ENCODE data around the gene SGSH.

SGSH gene

DNA sequence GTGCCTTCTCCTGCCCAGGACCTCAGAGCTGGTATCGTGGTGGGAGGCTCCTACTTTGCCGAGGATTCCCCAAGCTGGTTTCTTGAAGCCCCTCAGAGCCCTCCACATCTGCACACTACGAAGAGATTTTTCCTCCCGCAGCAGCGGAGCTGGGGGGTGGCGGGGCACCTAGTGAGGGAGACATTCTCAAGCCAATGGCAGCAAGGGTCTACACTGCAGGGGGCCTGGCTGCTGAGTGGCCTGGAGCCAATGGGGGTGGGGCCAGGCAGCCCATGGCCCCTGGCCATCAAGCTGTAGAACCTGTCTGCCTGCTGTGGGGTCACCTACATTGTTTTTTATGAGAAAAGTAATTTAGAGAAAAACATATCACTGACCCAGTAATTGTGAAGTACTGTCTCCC lies 5.1 kb upstream of the SGSH start:
- no peak for DNase-seq

DNA sequence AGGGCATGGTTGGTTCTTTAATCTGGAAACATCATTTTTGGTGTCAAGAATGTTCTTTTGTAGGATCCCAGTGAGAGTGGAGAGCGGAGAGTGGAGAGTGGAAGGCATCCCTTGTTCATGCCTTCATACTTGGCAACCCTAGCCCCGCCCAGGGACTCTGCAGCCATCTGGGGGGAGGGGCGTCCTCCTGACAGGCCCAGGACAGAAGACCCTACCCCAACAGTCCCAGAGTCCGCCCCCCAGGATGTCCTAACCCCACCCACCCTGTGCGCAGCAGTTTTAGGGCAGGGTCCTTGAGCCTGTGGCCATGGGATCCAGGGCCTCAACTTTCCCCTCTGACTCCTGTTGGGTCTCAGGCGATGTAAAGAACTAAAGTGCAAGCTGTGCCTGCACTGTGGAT lies 4.5 kb upstream of the SGSH start:
- DNase-seq = no peak

DNA sequence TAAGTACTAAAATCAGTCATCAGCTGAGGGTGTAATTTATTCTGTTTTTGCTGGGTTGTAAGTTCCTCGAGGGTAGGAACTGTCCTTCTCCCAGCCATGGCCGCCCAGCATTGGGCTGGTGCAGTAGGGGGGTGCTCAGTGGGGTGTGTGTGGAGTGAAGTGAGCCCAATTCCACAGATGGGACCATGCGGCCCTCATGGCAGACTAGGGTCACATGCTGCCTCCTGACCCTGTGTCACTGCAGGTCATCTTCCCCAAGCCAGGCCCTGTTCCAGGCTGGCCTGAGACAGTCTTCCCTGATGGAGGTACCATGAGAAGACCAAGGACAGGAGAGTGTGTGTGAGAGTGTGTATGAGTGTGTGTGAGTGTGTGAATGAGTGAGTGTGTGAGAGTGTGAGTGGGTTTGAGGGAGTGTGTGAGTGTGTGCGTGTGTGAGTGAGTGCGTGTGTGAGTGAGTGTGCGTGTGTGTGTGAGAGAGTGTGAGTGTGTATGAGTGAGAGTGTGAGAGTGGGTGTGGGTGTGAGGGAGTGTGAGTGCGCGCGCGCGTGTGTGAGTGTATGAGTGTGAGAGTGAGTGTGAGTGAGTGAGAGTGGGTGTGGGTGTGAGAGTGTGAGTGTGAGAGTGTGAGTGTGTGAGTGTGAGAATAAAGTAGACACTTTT lies 3.8 kb upstream of the SGSH start:
- DNase-seq = no peak

DNA sequence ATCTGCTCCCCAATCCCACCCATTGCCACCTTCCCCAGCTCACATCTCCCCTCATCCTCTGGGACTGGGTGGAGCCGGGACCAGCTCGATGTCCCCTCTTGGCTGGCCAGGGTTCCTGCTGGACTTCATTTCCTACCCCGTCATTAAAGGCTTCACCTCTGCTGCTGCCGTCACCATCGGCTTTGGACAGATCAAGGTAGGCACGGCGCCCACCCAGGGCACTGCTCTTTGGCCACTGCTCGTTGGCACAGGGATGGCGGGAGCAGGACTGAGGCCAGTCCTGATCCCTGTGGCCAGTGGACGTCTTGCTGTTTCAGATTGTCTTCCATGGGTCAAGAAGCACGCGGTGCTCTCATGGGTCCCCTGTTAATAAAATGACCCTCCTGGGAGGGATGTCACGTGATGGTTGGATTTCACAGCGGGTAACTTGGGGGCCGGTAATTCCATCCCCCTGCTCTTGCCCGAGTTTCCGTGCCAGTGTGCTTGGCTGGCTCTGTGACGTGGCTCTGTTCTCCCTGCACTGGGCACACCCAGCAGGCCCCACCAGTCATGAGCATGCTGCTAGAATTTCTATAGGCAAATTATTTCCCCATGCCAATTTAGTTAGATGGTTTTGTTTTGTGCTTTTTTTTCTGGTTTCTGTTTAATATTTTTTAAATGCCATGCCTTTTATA lies 3.1 kb upstream of the SGSH start:
- DNase-seq = no peak

DNA sequence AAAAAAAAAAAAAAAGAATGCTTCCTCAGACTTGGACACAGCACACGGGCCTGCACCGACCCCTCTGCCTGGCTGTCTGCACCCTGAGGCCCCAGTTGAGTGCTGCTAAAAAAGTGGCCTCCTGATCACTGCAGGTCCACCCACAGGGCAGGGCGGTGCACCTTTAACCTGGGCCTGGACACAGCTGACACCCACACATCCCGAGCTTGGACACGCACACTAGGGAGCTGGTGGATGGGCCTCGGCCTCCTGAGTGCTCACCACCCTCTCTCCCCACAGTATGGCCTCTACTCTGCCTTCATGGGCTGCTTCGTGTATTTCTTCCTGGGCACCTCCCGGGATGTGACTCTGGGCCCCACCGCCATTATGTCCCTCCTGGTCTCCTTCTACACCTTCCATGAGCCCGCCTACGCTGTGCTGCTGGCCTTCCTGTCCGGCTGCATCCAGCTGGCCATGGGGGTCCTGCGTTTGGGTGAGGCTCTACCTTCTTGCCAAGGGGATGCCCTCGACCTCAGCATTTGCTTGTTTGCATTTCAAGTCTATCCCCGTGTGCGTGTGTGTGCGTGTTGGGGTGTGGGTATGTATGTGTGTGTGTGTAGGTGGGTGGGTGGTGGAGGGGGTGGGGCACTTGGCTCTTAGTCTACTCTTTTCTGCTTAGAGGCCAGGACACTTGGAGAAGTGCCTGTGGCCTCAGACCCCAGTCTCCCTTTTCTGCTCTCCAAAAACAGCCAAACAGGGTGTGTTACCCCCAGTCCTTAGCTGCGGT lies 2.4 kb upstream of the SGSH start:
- no peak for DNase-seq

DNA sequence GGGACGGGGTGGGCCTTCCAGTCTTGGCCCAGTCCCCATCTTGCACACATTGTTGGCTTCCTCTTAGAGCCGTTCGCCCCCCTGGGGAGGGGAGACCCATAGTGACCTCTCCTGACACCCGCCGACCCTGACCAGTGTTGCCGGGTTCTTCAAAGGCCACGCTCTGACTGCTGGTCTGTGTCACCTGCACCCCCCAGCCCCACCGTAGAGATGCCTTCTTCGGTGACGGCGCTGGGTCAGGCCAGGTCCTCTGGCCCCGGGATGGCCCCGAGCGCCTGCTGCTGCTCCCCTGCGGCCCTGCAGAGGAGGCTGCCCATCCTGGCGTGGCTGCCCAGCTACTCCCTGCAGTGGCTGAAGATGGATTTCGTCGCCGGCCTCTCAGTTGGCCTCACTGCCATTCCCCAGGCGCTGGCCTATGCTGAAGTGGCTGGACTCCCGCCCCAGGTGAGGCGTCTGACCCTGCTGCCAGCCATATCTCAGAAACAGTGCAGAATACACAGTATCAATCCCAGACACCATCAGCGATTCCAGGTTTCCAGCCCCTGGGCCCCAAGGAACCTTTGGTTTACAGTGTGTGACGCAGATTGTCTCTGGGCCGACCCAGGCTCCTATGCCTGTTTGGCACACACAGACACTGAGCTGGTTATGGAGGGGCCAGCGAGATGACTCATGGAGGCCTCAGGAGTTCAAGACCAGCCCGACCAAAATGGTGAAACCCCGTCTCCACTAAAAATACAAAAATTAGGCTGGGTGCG lies 1.4 kb upstream of the SGSH start:
- DNase-seq = no peak

DNA sequence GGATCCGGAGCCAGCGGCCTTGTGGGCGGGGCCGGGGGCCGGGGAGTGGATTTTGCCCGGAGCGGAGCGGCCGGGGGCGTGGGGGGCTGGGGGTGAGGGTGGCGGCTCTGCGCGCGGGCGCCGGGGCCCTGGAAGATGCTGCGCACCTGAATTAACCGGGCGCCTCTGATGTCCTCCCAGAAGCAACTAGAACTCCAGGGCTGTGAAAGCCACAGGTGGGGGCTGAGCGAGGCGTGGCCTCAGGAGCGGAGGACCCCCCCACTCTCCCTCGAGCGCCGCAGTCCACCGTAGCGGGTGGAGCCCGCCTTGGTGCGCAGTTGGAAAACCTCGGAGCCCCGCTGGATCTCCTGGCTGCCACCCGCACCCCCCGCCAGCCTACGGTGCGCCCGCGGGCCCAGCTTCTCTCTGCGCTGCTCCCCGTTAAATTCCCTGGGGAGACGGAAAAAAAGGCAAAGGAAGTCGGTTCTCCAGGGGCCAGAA lies 643 bp upstream of the SGSH start:
- DNase-seq = no peak

DNA sequence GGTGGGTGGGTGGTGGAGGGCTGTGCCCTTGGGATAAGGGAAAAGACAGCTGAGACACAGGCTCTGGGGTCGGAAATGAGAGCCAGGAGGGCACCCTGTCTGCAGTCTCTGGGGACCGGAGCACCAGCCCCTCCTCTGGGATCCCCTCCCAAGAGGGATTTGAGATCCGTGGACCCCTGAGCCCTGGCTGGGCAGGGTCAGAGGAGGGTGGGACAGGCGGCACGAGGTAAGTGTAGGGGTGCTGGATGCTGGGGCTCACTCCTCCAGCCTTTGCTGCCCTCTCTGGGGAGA lies 425 bp downstream of the SGSH start:
- DNase-seq = no peak

DNA sequence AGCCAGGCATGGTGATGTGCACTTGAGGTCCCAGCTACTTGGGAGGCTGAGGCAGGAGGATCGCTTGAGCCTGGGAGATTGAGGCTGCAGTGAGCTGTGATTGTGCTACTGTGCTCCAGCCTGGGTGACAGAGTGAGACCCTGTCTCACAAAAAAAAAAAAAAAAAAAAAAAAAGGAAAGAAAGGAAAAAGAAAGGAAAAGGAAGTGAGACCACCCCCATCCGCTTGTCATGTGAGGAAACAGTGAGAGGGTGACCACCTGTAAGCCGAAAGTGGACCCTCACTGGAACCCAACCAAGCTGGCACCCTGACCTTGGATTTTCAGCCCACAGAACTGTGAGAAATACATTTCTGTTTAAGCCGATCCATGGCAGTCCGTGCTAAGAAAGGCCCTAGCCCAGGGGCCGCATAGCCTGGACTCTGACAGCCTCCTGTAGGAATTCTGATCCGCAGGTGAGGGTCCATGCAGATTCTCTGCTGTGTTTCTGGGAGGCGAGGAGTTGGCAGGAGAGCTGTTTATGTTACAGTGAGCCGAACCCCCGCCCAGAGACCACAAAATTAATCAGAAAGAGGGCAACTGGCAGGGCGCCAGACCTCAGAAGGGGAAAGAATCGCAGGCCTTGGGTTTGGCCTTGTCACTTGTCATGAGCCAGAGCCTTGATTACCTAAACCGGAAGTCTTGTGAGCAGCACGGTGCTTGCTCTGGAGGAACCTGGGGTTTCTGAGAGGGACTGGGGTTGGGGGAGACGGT lies 945 bp downstream of the SGSH start:
- DNase-seq = peak; percentile 98

DNA sequence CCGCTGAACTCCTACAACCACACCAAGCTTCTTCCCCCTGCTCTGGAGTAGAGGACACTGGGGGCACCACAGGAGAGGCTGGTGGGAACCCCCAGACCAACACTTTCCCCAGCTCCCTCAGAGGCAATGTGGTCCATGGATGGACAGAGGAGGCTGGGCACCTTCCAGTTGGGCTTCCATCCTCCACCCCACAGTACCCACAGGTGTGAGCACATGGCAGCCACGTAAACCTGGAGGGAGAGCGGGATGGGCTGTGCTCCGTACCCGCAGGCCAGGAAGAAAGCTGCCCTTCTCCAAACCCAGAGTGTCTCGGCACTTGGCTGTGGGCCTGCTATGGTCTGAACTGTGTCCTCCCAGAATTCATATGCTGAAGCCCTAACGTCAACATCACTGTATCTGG lies 1.7 kb downstream of the SGSH start:
- DNase-seq = no peak

DNA sequence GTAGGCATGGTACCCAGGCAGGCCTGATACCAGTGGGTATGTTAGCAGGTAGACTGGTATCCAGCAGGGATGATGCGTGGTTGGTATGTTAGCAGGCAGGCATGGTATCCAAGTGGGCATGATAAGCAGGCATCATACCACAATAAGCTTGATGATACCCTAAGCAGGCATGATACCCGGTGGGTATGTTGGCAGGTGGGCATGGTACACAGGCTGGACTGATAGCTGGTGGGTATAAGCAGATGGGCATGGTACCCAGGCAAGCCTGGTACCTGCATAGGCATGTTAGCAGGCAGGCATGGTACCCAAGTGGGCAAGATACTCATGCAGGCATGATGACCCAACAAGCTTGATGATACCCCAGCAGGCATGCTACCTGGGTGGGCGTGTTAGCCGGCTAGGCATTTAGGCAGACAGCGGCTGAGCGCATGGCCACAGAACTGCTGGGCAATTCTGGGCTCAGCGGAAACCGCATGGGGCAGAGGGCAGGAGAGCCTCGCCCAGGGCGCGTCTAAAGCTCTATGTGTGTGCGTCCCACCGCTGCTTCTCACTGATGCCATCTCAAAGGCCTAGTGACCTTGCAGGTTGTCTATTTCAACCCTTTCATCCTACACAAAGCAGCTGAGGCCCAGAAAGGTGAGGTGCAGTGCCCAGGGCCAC lies 2.3 kb downstream of the SGSH start:
- DNase-seq = no peak

DNA sequence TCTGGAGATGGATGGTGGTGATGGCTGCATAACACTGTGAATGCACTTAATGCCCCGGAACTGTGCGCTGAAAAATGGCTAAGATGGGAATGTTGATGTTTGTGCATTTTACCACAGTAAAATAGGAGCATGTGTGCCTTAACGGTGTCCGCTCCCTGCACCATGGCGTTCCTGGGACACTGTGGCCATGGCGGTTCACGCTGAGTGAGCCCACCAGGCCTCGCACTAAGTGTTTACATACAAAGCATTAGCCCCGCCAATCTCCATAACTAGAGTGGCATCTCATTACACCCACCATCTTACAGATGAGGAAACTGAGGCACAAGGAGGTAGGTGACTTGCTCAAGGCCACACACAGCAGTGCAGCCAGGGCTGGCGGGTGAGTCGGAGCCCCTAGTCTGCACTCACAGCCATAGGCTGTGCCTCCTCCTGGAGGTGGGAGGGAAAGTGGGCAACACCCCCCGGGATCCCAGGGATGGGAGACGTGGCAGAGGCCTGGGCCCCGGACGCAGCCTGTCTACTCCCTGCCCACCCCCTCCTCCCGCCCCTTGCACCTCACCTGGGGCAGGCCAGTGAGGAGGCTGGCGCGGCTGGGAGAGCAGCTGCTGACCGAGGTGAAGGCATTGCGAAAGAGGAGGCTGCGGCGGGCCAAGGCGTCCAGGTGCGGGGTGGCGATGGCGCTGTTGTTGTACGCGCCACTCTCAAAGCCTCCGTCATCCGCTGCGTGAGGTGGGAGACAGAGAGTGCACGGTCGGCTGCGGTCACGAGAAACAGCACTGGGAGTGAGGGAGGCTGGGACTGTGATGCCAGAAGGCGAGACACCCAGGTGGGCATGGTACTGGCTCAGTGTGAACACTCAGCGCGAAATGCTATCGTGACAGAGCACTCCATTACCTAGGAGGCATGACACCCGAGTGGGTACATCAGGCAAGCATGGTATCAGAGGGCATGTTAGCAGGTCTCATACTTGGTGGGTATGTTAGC lies 3.4 kb downstream of the SGSH start:
- DNase-seq = no peak

DNA sequence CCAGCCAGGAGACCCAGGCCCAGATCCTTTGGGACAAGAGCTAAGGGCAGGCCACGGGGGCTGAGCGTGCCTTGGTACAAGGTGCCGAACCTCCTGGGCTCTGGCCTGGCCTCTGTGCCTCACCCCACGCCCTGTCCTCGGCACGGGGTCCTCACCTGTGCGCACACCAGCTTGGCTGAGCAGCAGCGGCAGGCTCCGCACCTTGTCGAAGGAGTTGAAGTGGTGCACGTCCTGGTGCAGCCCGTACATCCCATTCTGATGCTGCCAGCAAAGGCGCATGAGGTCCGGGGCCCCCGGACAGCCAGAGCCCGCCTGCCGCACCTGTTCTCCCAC lies 5.3 kb downstream of the SGSH start:
- no peak for DNase-seq

DNA sequence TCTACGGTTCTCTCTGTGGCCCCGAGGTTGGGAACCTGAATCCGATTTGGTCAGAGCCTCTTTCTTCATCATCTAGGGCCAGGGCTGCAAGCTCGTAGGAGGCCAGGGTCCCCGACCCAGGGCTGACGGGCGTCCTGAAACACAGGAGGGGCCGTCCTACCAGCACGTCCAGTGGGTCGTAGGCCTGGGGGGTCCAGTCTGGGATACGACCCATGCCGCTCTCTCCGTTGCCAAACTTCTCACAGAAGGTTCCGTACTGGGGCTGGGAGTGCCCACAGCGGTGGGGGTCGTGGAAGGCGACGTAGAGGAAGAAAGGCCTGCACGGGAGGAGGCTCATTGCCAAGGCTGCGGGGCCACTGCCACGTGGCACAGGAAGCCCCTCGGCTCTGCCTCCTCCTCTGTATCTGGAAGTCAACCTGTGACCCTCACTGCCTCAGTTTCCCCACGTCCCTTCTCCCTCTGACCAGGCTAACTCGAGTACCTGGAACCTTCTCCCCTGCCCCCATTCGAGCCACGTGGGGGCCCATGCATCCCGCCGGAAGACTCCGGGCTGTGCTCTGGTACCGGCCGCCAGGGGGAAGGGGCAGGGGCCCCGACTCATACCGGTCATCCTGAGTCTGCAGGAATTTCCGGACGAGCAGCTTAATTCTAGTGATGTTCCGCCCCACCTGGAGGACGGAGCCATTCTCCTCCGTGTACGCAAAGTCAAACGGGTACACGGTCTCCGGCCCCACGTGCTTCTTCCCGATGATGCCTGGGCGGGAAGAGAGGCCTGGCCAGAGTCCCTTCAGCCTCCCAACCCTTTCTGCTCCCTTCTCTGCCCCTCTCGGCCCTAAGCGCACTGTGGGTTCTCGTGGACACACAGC lies 5.9 kb downstream of the SGSH start:
- no peak for DNase-seq

DNA sequence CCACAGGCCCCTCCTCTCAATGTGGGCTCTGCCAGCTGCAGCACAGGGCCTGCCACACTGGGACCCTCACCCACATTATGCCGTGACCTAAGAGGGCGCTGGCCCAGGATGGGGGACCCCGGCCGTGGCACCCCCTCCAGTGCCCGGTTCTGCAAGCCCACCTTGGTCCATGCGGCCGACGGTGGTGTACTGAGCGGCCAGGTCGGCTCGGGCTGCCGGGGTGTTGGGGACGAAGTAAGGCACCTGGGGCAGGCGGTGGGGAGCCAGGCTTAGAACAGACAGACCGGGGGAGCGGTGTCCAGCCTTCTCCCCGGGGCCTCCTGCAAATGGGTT lies 6.5 kb downstream of the SGSH start:
- no peak for DNase-seq

DNA sequence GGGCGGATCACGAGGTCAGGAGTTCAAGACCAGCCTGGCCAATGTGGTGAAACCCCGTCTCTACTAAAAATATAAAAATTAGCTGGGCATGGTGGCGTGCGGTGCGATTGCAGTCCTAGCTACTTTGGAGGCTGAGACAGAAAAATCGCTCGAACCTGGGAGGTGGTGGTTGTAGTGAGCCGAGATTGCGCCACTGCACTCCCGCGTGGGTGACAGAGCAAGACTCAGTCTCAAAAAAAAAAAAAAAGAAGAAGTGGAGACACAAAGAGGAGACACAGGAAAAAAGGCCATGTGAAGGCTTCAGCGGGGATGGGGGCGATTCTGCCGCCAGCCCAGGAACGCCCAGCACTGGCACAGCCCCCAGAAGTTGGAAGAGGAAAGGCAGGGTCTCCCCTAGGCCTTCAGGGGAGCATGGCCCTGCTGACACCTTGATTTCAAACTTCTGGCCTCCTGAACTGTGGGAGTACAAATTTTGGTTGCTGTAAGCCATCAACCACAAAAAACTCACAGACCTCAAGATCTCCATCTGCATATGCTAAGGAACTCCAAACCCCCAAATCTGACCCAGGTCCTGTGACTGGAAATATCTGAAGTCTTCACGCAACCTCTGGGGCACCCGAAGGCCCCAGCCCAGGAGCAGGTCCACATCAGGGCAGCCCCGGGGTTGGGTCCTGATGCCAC lies 7.0 kb downstream of the SGSH start:
- DNase-seq = peak; percentile 55

DNA sequence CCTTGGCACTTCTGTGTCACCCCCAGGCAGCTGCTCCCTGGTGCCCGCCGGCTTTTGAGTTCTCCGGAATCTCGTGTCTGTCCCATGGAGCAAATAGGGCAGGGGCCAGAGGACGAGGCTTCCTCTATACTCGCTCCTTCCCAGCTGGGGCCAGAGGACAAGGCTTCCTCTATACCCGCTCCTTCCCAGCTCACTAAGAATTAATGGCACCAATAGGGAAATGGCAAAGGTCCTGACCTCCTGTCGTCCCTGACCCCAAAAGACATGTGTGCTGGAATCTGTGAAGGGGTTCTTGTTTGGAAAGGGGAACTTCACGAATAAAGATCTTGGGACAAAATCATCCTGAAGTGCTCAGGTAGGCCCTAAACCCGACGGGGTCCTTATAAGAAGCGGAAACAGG lies 7.6 kb downstream of the SGSH start:
- no peak for DNase-seq

DNA sequence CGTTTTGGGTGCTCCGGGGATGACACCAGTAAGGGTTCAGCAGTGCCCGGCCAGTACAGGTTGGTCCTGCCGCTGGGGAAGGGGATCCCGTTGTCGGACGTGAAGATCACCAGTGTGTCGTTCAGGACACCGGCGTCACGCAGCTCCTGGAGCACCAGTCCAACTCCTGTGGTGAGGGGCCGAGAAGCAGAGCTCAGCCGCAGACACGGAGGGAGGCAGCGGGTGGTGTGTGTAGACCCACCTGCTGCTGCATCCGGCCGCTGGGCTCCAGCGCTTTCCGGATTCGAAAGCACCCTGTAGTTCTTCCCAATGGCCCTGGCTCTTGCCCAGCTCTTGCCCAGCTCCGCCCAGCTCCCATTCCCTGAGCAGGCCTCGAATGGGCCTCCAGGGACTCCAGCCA lies 8.0 kb downstream of the SGSH start:
- no peak for DNase-seq

DNA sequence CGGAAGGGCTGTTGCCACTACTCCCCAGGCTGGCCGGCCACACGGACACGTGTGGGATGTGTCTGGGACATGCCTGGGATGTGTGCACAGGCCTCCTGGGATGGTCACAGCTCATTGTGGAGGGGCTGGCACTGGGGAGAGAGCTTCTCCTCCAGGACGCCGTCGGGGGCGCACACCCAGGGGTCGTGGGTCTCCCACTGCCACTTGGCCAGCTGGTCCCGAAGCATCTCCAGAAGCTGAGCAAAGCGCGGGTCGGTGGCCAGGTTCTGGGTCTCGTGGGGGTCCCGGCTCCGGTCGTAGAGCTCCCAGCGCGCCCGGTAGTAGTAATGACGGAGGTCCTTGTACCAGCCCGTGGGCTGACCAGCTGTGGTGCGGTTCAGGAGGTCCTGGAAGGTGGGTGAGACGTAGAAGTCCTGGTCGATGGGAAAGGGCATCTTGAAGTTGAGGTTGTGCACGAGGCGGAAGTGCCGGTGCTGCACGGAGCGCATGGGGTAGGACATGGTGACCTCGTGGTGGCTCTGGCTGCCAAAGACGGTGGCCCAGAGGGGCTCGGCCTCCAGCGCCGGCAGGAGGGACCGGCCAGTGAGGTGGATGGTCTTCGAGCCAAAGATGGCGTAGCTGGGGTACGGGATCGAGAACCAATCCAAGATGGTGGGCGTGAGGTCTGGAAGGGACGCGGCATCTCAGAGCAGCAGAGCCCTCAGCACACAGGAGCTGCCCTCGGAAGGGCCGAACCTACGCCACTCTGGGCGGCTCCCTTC lies 9.6 kb downstream of the SGSH start:
- DNase-seq = no peak
